CD4-positive, alpha-beta T cell (primary cell): Measurements from ENCODE around the gene EIF3A. TPM values are rescaled to one million over a fixed set of nuclear protein-coding genes. Genes with fewer than 3 reads are reported as not detected.

Experiments used
- ATAC-seq: fragments of 200-7000 bp; cut with Tn5 transposase; one replicate; pipeline ENCODE4 v1.10.0; 2022; ENCODE audit warnings: mild to moderate bottlenecking; ENCODE audit not compliant: poor library complexity
- CTCF ChIA-PET: fragments of 350-600 bp; sonication (Branson Sonifier 250); formaldehyde crosslinking; loops from one replicate; lab custom pipeline; 2021; ENCODE audit warnings: antibody characterized with exemption, inconsistent platforms; lab: Charles Lee
- POLR2A ChIA-PET: fragments of 350-600 bp; sonication (Branson Sonifier 250); formaldehyde crosslinking; loops from one replicate; lab custom pipeline; 2021; ENCODE audit warnings: antibody characterized with exemption, inconsistent platforms; lab: Charles Lee
- DNase-seq, 14 experiments: peaks; one replicate each; pipeline ENCODE4 v3.0.0-alpha.2; 2013 to 2020; ENCODE audit warnings: mixed read lengths in 2 of 14
- H3K27ac ChIP-seq, 2 donors: one replicate each; pipeline versions ENCODE4 v1.5.1 to v1.7.0; 2013; ENCODE audit warnings: low read length in 2 of 2, low read depth in 1 of 2, mild to moderate bottlenecking in 1 of 2
- H3K27me3 ChIP-seq, 2 experiments: 1 replicate in 1 of 2; 2 replicates in 1 of 2; pipeline versions ENCODE4 v1.6.1 to v1.7.0; 2013; ENCODE audit warnings: low read length in 2 of 2, control low read depth in 1 of 2, mild to moderate bottlenecking in 1 of 2, moderate library complexity in 1 of 2; ENCODE audit not compliant: insufficient read depth in 2 of 2, control insufficient read depth in 1 of 2
- H3K36me3 ChIP-seq: one replicate; pipeline ENCODE4 v1.6.1; 2013; ENCODE audit warnings: low read length, control low read depth; ENCODE audit not compliant: insufficient read depth
- H3K4me1 ChIP-seq: one replicate; pipeline ENCODE4 v1.6.1; 2013; ENCODE audit warnings: low read length, control low read depth; ENCODE audit not compliant: insufficient read depth
- H3K4me3 ChIP-seq: one replicate; pipeline ENCODE4 v1.5.1; 2013; ENCODE audit warnings: mild to moderate bottlenecking, low read length, moderate library complexity
- H3K9me3 ChIP-seq, 2 experiments: 1 replicate in 1 of 2; 2 replicates in 1 of 2; pipeline versions ENCODE4 v1.6.1 to v1.7.0; 2013; ENCODE audit warnings: low read length in 2 of 2, mild to moderate bottlenecking in 2 of 2, control low read depth in 1 of 2, moderate library complexity in 1 of 2; ENCODE audit not compliant: control insufficient read depth in 1 of 2, insufficient read depth in 1 of 2
- H3K27ac Mint-ChIP-seq: one replicate; pipeline ENCODE4 v1.8.0; 2020; ENCODE audit warnings: mixed read lengths
- H3K27me3 Mint-ChIP-seq: one replicate; pipeline ENCODE4 v1.8.0; 2021; ENCODE audit warnings: mixed read lengths
- H3K36me3 Mint-ChIP-seq: one replicate; pipeline ENCODE4 v1.8.0; 2021; ENCODE audit warnings: low read depth, mixed read lengths
- H3K4me1 Mint-ChIP-seq: one replicate; pipeline ENCODE4 v1.8.0; 2021; ENCODE audit warnings: low read depth, mixed read lengths
- H3K4me3 Mint-ChIP-seq: one replicate; pipeline ENCODE4 v1.8.0; 2020; ENCODE audit warnings: mild to moderate bottlenecking, mixed read lengths
- H3K9me3 Mint-ChIP-seq: one replicate; pipeline ENCODE4 v1.8.0; 2020; ENCODE audit warnings: mixed read lengths
- CTCF ChIP-seq: fragments of 200-600 bp; IDR thresholded peaks from one replicate; pipeline ENCODE4 v1.8.0; 2022; ENCODE audit warnings: antibody characterized with exemption, mild to moderate bottlenecking
- intact Hi-C, 2 experiments: fragments of 100-400 bp; cut with DNase I in 1 of 2; cut with micrococcal nuclease in 1 of 2; formaldehyde crosslinking; loops; one replicate each; pipeline versions ENCODE4 v1.15.1 to v1.9.0; 2023 to 2025; cut with DNase I, micrococcal nuclease
- total RNA-seq, 174 experiments: library from RNA in 2 of 174; stranded (reverse) in 2 of 174; gene quantifications; one replicate each; pipeline ENCODE4 v1.2.3 and lab custom pipeline; 2021 to 2026

The EIF3A gene
- total RNA-seq, 2 experiments from 2014 or later = 129 TPM

- H3K27ac ChIP-seq = no peak overlapping the region
- H3K9me3 ChIP-seq = no peaks in the 10 kb centered on the region
- no peaks in the 10 kb centered on the region for H3K4me1 ChIP-seq
- POLR2A ChIA-PET = no interaction called here
- ATAC-seq (no peak), DNase-seq (no peak)
- Mint-ChIP-seq H3K27ac (no peak overlapping the region), H3K4me1 (no peaks in the 10 kb centered on the region), H3K36me3 (no peaks in the 10 kb centered on the region), H3K4me3 (no peak overlapping the region), H3K9me3 (no peaks in the 10 kb centered on the region), H3K27me3 (peaks cover 21% of the 10 kb centered on the region)
- TF ChIP-seq CTCF = no peak
- no peaks in the 10 kb centered on the region for H3K36me3 ChIP-seq
- no peak overlapping the region for H3K4me3 ChIP-seq
- intact Hi-C loops = no loop called here
- CTCF ChIA-PET = no interaction called here
- H3K27me3 ChIP-seq = no peaks in the 10 kb centered on the region
Observed at GRCh38 chr10:118998183-118998582, 82.4 kb downstream of the EIF3A start.

GRCh38 chr10:118997379-118997778 is 83.2 kb downstream of the EIF3A start:
- Mint-ChIP-seq H3K27ac (no peak overlapping the region), H3K36me3 (no peaks in the 10 kb centered on the region), H3K27me3 (peaks cover 20% of the 10 kb centered on the region), H3K4me1 (no peaks in the 10 kb centered on the region), H3K4me3 (no peak overlapping the region), H3K9me3 (no peaks in the 10 kb centered on the region)
- CTCF ChIA-PET = no interaction called here
- Histone ChIP-seq H3K4me3 (no peak overlapping the region), H3K36me3 (no peaks in the 10 kb centered on the region), H3K27ac (no peak overlapping the region), H3K27me3 (no peaks in the 10 kb centered on the region), H3K9me3 (no peaks in the 10 kb centered on the region), H3K4me1 (no peaks in the 10 kb centered on the region)
- intact Hi-C loops = no loop called here
- no peak for TF ChIP-seq CTCF
- POLR2A ChIA-PET = no interaction called here
- ATAC-seq = no peak
- DNase-seq = no peak

- Mint-ChIP-seq H3K27me3 (peaks cover 9% of the 10 kb centered on the region), H3K27ac (no peak overlapping the region), H3K36me3 (no peaks in the 10 kb centered on the region), H3K9me3 (no peaks in the 10 kb centered on the region), H3K4me1 (no peaks in the 10 kb centered on the region), H3K4me3 (no peak overlapping the region)
- Histone ChIP-seq H3K27ac (no peak overlapping the region), H3K27me3 (peaks cover 0 to 2% of the 10 kb centered on the region in 2 experiments), H3K36me3 (no peaks in the 10 kb centered on the region), H3K4me3 (no peak overlapping the region), H3K9me3 (no peaks in the 10 kb centered on the region), H3K4me1 (no peaks in the 10 kb centered on the region)
- ChIA-PET CTCF (no interaction called here), POLR2A (no interaction called here)
- no peak for TF ChIP-seq CTCF
- DNase-seq (no peak), ATAC-seq (no peak)
- intact Hi-C loops = no loop called here
Observed at GRCh38 chr10:118995739-118996138, 84.9 kb downstream of the EIF3A start.
